ENCODE data around the gene SERINC5. TPM values are rescaled to one million over a fixed set of nuclear protein-coding genes. Genes with fewer than 3 reads are reported as not detected.
"Not testable (repeated sequence)": the region's sequence is repeated elsewhere in the genome, so short reads cannot be mapped to it uniquely, and the experiment has no call there.

The SERINC5 gene
- total RNA-seq, 1 experiment from 2014 or later: 19.4 TPM

- DNase-seq (ENCODE audit: low read depth): no peak
- in situ Hi-C loops (cut with HindIII; ENCODE audit: low pct_unique_long_range_greater_than_20kb, low sequenced_read_pairs): no loop called here
Measured at GRCh38 chr5:80189201-80189600, 66.6 kb downstream of the SERINC5 start.

GRCh38 chr5:80187421-80188090, 68.3 kb downstream of the SERINC5 start:
- in situ Hi-C loops (cut with HindIII; ENCODE audit: low pct_unique_long_range_greater_than_20kb, low sequenced_read_pairs): no loop called here
- DNase-seq (ENCODE audit: low read depth): no peak

GRCh38 chr5:80185535-80185934, 70.3 kb downstream of the SERINC5 start:
- in situ Hi-C loops (cut with HindIII; ENCODE audit: low pct_unique_long_range_greater_than_20kb, low sequenced_read_pairs); DNase-seq (ENCODE audit: low read depth): not testable (repeated sequence)

- no peak for DNase-seq (ENCODE audit: low read depth)
- in situ Hi-C loops (cut with HindIII; ENCODE audit: low pct_unique_long_range_greater_than_20kb, low sequenced_read_pairs): no loop called here
Measured at GRCh38 chr5:80185095-80185494, 70.8 kb downstream of the SERINC5 start.

- in situ Hi-C loops (cut with HindIII; ENCODE audit: low pct_unique_long_range_greater_than_20kb, low sequenced_read_pairs): no loop called here
- DNase-seq (ENCODE audit: low read depth): no peak
Measured at GRCh38 chr5:80184235-80185023, 71.4 kb downstream of the SERINC5 start.

- DNase-seq (ENCODE audit: low read depth); in situ Hi-C loops (cut with HindIII; ENCODE audit: low pct_unique_long_range_greater_than_20kb, low sequenced_read_pairs): not testable (repeated sequence)
Measured at GRCh38 chr5:80183728-80184234, 72.1 kb downstream of the SERINC5 start.

- DNase-seq (ENCODE audit: low read depth): no peak
- in situ Hi-C loops (cut with HindIII; ENCODE audit: low pct_unique_long_range_greater_than_20kb, low sequenced_read_pairs): no loop called here
Measured at GRCh38 chr5:80182809-80183580, 72.9 kb downstream of the SERINC5 start.

GRCh38 chr5:80181618-80182211, 74.1 kb downstream of the SERINC5 start:
- in situ Hi-C loops (cut with HindIII; ENCODE audit: low pct_unique_long_range_greater_than_20kb, low sequenced_read_pairs): no loop called here
- DNase-seq (ENCODE audit: low read depth): peak; percentile 62

- in situ Hi-C loops (cut with HindIII; ENCODE audit: low pct_unique_long_range_greater_than_20kb, low sequenced_read_pairs): no loop called here
- no peak for DNase-seq (ENCODE audit: low read depth)
Measured at GRCh38 chr5:80177236-80177635, 78.6 kb downstream of the SERINC5 start.

GRCh38 chr5:80175337-80175736, 80.5 kb downstream of the SERINC5 start:
- no peak for DNase-seq (ENCODE audit: low read depth)
- in situ Hi-C loops (cut with HindIII; ENCODE audit: low pct_unique_long_range_greater_than_20kb, low sequenced_read_pairs): no loop called here

- DNase-seq (ENCODE audit: low read depth): no peak
- in situ Hi-C loops (cut with HindIII; ENCODE audit: low pct_unique_long_range_greater_than_20kb, low sequenced_read_pairs): no loop called here
Measured at GRCh38 chr5:80174790-80175189, 81.1 kb downstream of the SERINC5 start.

GRCh38 chr5:80172067-80172695, 83.7 kb downstream of the SERINC5 start:
- no peak for DNase-seq (ENCODE audit: low read depth)
- in situ Hi-C loops (cut with HindIII; ENCODE audit: low pct_unique_long_range_greater_than_20kb, low sequenced_read_pairs): no loop called here

- DNase-seq (ENCODE audit: low read depth): no peak
- in situ Hi-C loops (cut with HindIII; ENCODE audit: low pct_unique_long_range_greater_than_20kb, low sequenced_read_pairs): no loop called here
Measured at GRCh38 chr5:80170117-80170535, 85.7 kb downstream of the SERINC5 start.

GRCh38 chr5:80168388-80169028, 87.3 kb downstream of the SERINC5 start:
- DNase-seq (ENCODE audit: low read depth): no peak
- in situ Hi-C loops (cut with HindIII; ENCODE audit: low pct_unique_long_range_greater_than_20kb, low sequenced_read_pairs): no loop called here

- in situ Hi-C loops (cut with HindIII; ENCODE audit: low pct_unique_long_range_greater_than_20kb, low sequenced_read_pairs): no loop called here
- DNase-seq (ENCODE audit: low read depth): no peak
Measured at GRCh38 chr5:80165452-80165851, 90.4 kb downstream of the SERINC5 start.

GRCh38 chr5:80161165-80161564, 94.7 kb downstream of the SERINC5 start:
- in situ Hi-C loops (cut with HindIII; ENCODE audit: low pct_unique_long_range_greater_than_20kb, low sequenced_read_pairs): no loop called here
- DNase-seq (ENCODE audit: low read depth): no peak

- no peak for DNase-seq (ENCODE audit: low read depth)
- in situ Hi-C loops (cut with HindIII; ENCODE audit: low pct_unique_long_range_greater_than_20kb, low sequenced_read_pairs): no loop called here
Measured at GRCh38 chr5:80160242-80160641, 95.6 kb downstream of the SERINC5 start.

Measured in Caki2 (cell line).